Hematopoietic multipotent progenitor cell treated with erythropoietin and hydrocortisone succinate and interleukin-3 and kit ligand, for 8 days (in vitro differentiated cells): ENCODE measurements around the gene VPS37B.
A peak's percentile ranks its signal among the peaks of the same experiment; 100 is the strongest.
"Not testable (repeated sequence)": the region's sequence is repeated elsewhere in the genome, so short reads cannot be mapped to it uniquely, and the experiment has no call there.

ENCODE experiments used
- DNase-seq: peaks from one replicate; pipeline ENCODE4 v3.0.0-alpha.2; 2015

VPS37B gene

GRCh38 chr12:122880668-122881067, 15.3 kb downstream of the VPS37B start:
- DNase-seq: peak; percentile 57

- DNase-seq: no peak
Observed at GRCh38 chr12:122880155-122880667, 15.7 kb downstream of the VPS37B start.

GRCh38 chr12:122878780-122879612, 16.9 kb downstream of the VPS37B start:
- DNase-seq: no peak

GRCh38 chr12:122876731-122877130, 19.2 kb downstream of the VPS37B start:
- DNase-seq: no peak

- not testable (repeated sequence) for DNase-seq
Observed at GRCh38 chr12:122876281-122876680, 19.6 kb downstream of the VPS37B start.

GRCh38 chr12:122875590-122876220, 20.2 kb downstream of the VPS37B start:
- no peak for DNase-seq

GRCh38 chr12:122874081-122874480, 21.8 kb downstream of the VPS37B start:
- DNase-seq: no peak

GRCh38 chr12:122873540-122873939, 22.4 kb downstream of the VPS37B start:
- no peak for DNase-seq

- no peak for DNase-seq
Observed at GRCh38 chr12:122872815-122873361, 23.0 kb downstream of the VPS37B start.

- peak; percentile 51 for DNase-seq
Observed at GRCh38 chr12:122871851-122872780, 23.8 kb downstream of the VPS37B start.

- DNase-seq: peak; percentile 38
Observed at GRCh38 chr12:122870867-122871664, 24.9 kb downstream of the VPS37B start.

GRCh38 chr12:122870163-122870842, 25.6 kb downstream of the VPS37B start:
- no peak for DNase-seq

- DNase-seq: no peak
Observed at GRCh38 chr12:122869207-122869973, 26.5 kb downstream of the VPS37B start.

- no peak for DNase-seq
Observed at GRCh38 chr12:122868471-122869177, 27.3 kb downstream of the VPS37B start.

GRCh38 chr12:122867691-122868461, 28.0 kb downstream of the VPS37B start:
- peak; percentile 59 for DNase-seq

GRCh38 chr12:122866950-122867607, 28.8 kb downstream of the VPS37B start:
- no peak for DNase-seq

GRCh38 chr12:122866379-122866778, 29.5 kb downstream of the VPS37B start:
- no peak for DNase-seq
